ENCODE results near the gene ZNF638.

DNA sequence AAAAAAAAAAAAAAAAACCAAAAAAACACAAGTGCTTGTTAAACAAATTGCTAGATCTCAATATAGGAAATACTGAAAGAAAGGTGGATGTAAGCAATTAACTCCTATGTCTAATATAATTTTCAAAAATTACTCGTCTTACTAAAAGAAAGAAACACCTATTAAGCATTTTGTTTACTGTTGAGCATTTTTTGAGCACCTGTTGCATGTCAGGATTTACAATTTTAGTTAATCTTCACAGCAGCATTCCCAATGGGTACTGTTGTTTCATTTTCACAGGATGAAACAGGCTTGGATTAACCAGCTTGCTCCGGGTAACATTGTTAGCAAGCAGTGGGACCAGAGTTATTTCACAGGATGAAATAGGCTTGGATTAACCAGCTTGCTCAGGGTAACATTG lies 4.8 kb downstream of the ZNF638 start:
- TF ChIP-seq CTCF (IDR thresholded peaks at IDR 0.05; ENCODE audit: insufficient read depth, low read depth, low read length) (no peak), EZH2 (IDR thresholded peaks at IDR 0.05; ENCODE audit: insufficient read depth, low read length) (no peak)
